ENCODE measurements around the gene TMPRSS11D. TPM values are rescaled to one million over a fixed set of nuclear protein-coding genes. Genes with fewer than 3 reads are reported as not detected.

TMPRSS11D gene
- polyA plus RNA-seq, 2 of the 4 experiments (the other 2 are of a cell fraction), result not detected

- TF ChIP-seq, protein P1, sequence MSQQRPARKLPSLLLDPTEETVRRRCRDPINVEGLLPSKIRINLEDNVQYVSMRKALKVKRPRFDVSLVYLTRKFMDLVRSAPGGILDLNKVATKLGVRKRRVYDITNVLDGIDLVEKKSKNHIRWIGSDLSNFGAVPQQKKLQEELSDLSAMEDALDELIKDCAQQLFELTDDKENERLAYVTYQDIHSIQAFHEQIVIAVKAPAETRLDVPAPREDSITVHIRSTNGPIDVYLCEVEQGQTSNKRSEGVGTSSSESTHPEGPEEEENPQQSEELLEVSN (IDR thresholded peaks at IDR 0.05; ENCODE audit: borderline replicate concordance, low read depth), result no peak
- TF ChIP-seq EP300 (IDR thresholded peaks at IDR 0.05), result no peak
- TF ChIP-seq, protein P2, sequence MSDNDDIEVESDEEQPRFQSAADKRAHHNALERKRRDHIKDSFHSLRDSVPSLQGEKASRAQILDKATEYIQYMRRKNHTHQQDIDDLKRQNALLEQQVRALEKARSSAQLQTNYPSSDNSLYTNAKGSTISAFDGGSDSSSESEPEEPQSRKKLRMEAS (IDR thresholded peaks at IDR 0.05), result no peak
These were observed 7.8 kb upstream of the TMPRSS11D start (continued) for GRCh38 chr4:67891645-67892044.

DNA sequence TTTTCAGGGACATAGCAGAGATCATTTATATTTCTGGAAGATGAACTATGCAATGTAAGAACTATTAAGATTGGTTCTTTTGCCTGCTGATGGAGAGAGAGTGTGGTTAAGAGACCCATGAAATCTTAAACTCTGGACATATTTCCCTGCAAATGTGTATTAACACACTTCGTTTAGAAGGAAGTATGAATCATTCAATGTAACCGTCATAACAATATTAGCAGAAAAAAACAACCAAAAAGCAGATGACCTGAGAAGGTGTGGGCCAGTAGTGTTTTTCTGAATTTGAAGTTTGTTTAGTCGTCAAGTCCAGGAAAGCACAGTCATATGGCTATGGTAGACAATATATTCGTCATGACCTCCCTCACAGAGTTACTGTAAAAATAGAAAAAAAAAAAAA is 2.5 kb upstream of the TMPRSS11D start:
- ATAC-seq, result no peak
- Histone ChIP-seq H3K4me2 (no peak overlapping the region), H3K4me1 (no peaks in the 10 kb centered on the region), H3K27ac (no peak overlapping the region), H3K9me3 (no peaks in the 10 kb centered on the region), H3K4me3 (no peak overlapping the region)
- WGBS (ENCODE audit: missing lambda C conversion rate), result 44% methylated on average over 4 of the region's 4 CpGs
- POLR2A ChIA-PET, result no interaction called here
- CTCF ChIA-PET, result no interaction called here
- DNase-seq (ENCODE audit: low read depth in 1 of 2, low spot score in 1 of 2), result no peak
- FAIRE-seq, result no peak
- no peak for TF ChIP-seq TFCP2L1 (CRISPR knock-in tag; IDR thresholded peaks at IDR 0.05)
- TF ChIP-seq SREBF2 (IDR thresholded peaks at IDR 0.05), result no peak
- TF ChIP-seq, protein P3, sequence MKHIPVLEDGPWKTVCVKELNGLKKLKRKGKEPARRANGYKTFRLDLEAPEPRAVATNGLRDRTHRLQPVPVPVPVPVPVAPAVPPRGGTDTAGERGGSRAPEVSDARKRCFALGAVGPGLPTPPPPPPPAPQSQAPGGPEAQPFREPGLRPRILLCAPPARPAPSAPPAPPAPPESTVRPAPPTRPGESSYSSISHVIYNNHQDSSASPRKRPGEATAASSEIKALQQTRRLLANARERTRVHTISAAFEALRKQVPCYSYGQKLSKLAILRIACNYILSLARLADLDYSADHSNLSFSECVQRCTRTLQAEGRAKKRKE (CRISPR knock-in tag; IDR thresholded peaks at IDR 0.05; ENCODE audit: low read depth), result no peak
- no peak for TF ChIP-seq BHLHE40 (IDR thresholded peaks at IDR 0.05; ENCODE audit: low read depth, low read length)
- no peak for TF ChIP-seq CHD4 (IDR thresholded peaks at IDR 0.05; ENCODE audit: borderline replicate concordance)
- no peak for TF ChIP-seq JUNB (IDR thresholded peaks at IDR 0.05)
- TF ChIP-seq KDM5A (IDR thresholded peaks at IDR 0.05), result no peak
- TF ChIP-seq MAFK (IDR thresholded peaks at IDR 0.05; ENCODE audit: partially characterized antibody), result no peak

GRCh38 chr4:67885762-67886161 is 2.0 kb upstream of the TMPRSS11D start:
- TF ChIP-seq PBX3 (IDR thresholded peaks at IDR 0.05), result no peak
- TF ChIP-seq HDAC2 (IDR thresholded peaks at IDR 0.05), result no peak
- TF ChIP-seq GATA3 (IDR thresholded peaks at IDR 0.05; ENCODE audit: borderline replicate concordance), result no peak
- no peak for TF ChIP-seq RARB (CRISPR knock-in tag; IDR thresholded peaks at IDR 0.05)
- no peak for TF ChIP-seq NR3C1 (IDR thresholded peaks at IDR 0.05)
- TF ChIP-seq FOSB (CRISPR knock-in tag; IDR thresholded peaks at IDR 0.05), result no peak
- no peak for TF ChIP-seq FOXS1 (CRISPR knock-in tag; IDR thresholded peaks at IDR 0.05)
- TF ChIP-seq JUN (IDR thresholded peaks at IDR 0.05), result no peak
- TF ChIP-seq RNF2 (IDR thresholded peaks at IDR 0.05; ENCODE audit: borderline replicate concordance, low read depth), result no peak
- no peak for TF ChIP-seq NPAS2 (CRISPR knock-in tag; IDR thresholded peaks at IDR 0.05; ENCODE audit: borderline replicate concordance)
- no peak for TF ChIP-seq HEYL (CRISPR knock-in tag; IDR thresholded peaks at IDR 0.05)
- TF ChIP-seq, protein P4, sequence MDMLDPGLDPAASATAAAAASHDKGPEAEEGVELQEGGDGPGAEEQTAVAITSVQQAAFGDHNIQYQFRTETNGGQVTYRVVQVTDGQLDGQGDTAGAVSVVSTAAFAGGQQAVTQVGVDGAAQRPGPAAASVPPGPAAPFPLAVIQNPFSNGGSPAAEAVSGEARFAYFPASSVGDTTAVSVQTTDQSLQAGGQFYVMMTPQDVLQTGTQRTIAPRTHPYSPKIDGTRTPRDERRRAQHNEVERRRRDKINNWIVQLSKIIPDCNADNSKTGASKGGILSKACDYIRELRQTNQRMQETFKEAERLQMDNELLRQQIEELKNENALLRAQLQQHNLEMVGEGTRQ (IDR thresholded peaks at IDR 0.05), result no peak
- no peak for TF ChIP-seq HOXB5 (CRISPR knock-in tag; IDR thresholded peaks at IDR 0.05)
- no peak for TF ChIP-seq ESRRA (IDR thresholded peaks at IDR 0.05; ENCODE audit: borderline replicate concordance, low read length)
- no peak for TF ChIP-seq FOSL2 (IDR thresholded peaks at IDR 0.05)
- TF ChIP-seq FOSL2 (CRISPR knock-in tag; IDR thresholded peaks at IDR 0.05), result no peak
- TF ChIP-seq POLR2AphosphoS2 (conservative IDR thresholded peaks at IDR 0.05; ENCODE audit: low read length), result no peak
- TF ChIP-seq RCOR1 (IDR thresholded peaks at IDR 0.05; ENCODE audit: low read depth, low read length), result no peak
- ChIA-PET POLR2A (no interaction called here), CTCF (no interaction called here)
- DNase-seq (ENCODE audit: low read depth in 1 of 2, low spot score in 1 of 2), result peak in 1 of 2 experiments; percentile 29
- ATAC-seq, result no peak
- Histone ChIP-seq H3K27ac (no peak overlapping the region), H3K4me2 (no peak overlapping the region), H3K4me1 (no peaks in the 10 kb centered on the region), H3K4me3 (no peak overlapping the region), H3K9me3 (no peaks in the 10 kb centered on the region)
- 16% methylated on average over 6 of the region's 6 CpGs for WGBS (ENCODE audit: missing lambda C conversion rate)
- FAIRE-seq, result no peak
